ENCODE data around the gene INHA.

INHA gene

GRCh38 chr2:219559156-219559915, 12.8 kb upstream of the INHA start:
- no peak for DNase-seq (ENCODE audit: low read depth)

GRCh38 chr2:219560037-219560892, 11.8 kb upstream of the INHA start:
- no peak for DNase-seq (ENCODE audit: low read depth)

GRCh38 chr2:219560893-219561178, 11.3 kb upstream of the INHA start:
- DNase-seq (ENCODE audit: low read depth), result no peak

GRCh38 chr2:219561179-219562048, 10.7 kb upstream of the INHA start:
- DNase-seq (ENCODE audit: low read depth), result no peak

- DNase-seq (ENCODE audit: low read depth), result no peak
Observed at GRCh38 chr2:219562049-219563020, 9.8 kb upstream of the INHA start.

- DNase-seq (ENCODE audit: low read depth), result no peak
Observed at GRCh38 chr2:219563271-219563928, 8.7 kb upstream of the INHA start.

GRCh38 chr2:219565130-219566080, 6.7 kb upstream of the INHA start:
- DNase-seq (ENCODE audit: low read depth), result no peak

- no peak for DNase-seq (ENCODE audit: low read depth)
Observed at GRCh38 chr2:219566640-219567039, 5.5 kb upstream of the INHA start.

- DNase-seq (ENCODE audit: low read depth), result no peak
Observed at GRCh38 chr2:219567131-219567530, 5.0 kb upstream of the INHA start.

GRCh38 chr2:219567791-219568361, 4.2 kb upstream of the INHA start:
- no peak for DNase-seq (ENCODE audit: low read depth)

GRCh38 chr2:219569041-219569440, 3.1 kb upstream of the INHA start:
- DNase-seq (ENCODE audit: low read depth), result no peak

GRCh38 chr2:219569635-219570034, 2.5 kb upstream of the INHA start:
- no peak for DNase-seq (ENCODE audit: low read depth)

GRCh38 chr2:219570194-219570923, 1.8 kb upstream of the INHA start:
- no peak for DNase-seq (ENCODE audit: low read depth)

GRCh38 chr2:219570924-219571310, 1.2 kb upstream of the INHA start:
- DNase-seq (ENCODE audit: low read depth), result no peak

GRCh38 chr2:219571311-219572236, 536 bp upstream of the INHA start, which contains the start of gene OBSL1:
Gene OBSL1, minus strand, starts transcription at chr2:219571539. Its CDS starts 307 bp downstream, at chr2:219571232.
- no peak for DNase-seq (ENCODE audit: low read depth)

GRCh38 chr2:219573166-219573565, 1.1 kb downstream of the INHA start:
- no peak for DNase-seq (ENCODE audit: low read depth)

Data from activated T-cell treated with anti-CD3 and anti-CD28 coated beads for 1 hour (primary cell).